Endodermal cell (in vitro differentiated cells): ENCODE results near the gene ELP4. TPM values are rescaled to one million over a fixed set of nuclear protein-coding genes. Genes with fewer than 3 reads are reported as not detected.

ENCODE experiments used
- DNase-seq: peaks from one replicate; pipeline ENCODE4 v3.0.0-alpha.2; 2017
- H3K27ac ChIP-seq: 2 replicates; pipeline ENCODE4 v1.5.1; 2013; ENCODE audit warnings: mild to moderate bottlenecking, low read depth, low read length, moderate library complexity
- H3K27me3 ChIP-seq: 2 replicates; pipeline ENCODE4 v1.6.1; 2013; ENCODE audit warnings: mild to moderate bottlenecking, low read length, moderate library complexity; ENCODE audit not compliant: insufficient read depth, control insufficient read depth, poor library complexity, severe bottlenecking
- H3K36me3 ChIP-seq: 2 replicates; pipeline ENCODE4 v1.7.0; 2013; ENCODE audit warnings: mild to moderate bottlenecking, low read length, moderate library complexity; ENCODE audit not compliant: control insufficient read depth, insufficient read depth
- H3K4me1 ChIP-seq: one replicate; pipeline ENCODE4 v1.7.0; 2013; ENCODE audit warnings: low read length; ENCODE audit not compliant: control insufficient read depth, insufficient read depth
- H3K4me3 ChIP-seq: 2 replicates; pipeline ENCODE4 v1.5.1; 2013; ENCODE audit warnings: mild to moderate bottlenecking, low read length, moderate library complexity
- H3K9ac ChIP-seq: 2 replicates; pipeline ENCODE4 v1.6.1; 2013; ENCODE audit warnings: mild to moderate bottlenecking, low read length, moderate library complexity; ENCODE audit not compliant: poor library complexity, severe bottlenecking; ENCODE audit errors: extremely low read depth
- H3K9me3 ChIP-seq: 2 replicates; pipeline ENCODE4 v1.6.1; 2013; ENCODE audit warnings: mild to moderate bottlenecking, low read length, moderate library complexity; ENCODE audit not compliant: control insufficient read depth
- H3K27ac Mint-ChIP-seq: 2 replicates; pipeline ENCODE4 v1.8.0; 2020; ENCODE audit warnings: mixed read lengths
- H3K27me3 Mint-ChIP-seq: 2 replicates; pipeline ENCODE4 v1.8.0; 2021; ENCODE audit warnings: mild to moderate bottlenecking, mixed read lengths; ENCODE audit not compliant: insufficient read depth
- H3K36me3 Mint-ChIP-seq: 2 replicates; pipeline ENCODE4 v1.8.0; 2020; ENCODE audit warnings: low read depth, mixed read lengths
- H3K4me1 Mint-ChIP-seq: 2 replicates; pipeline ENCODE4 v1.8.0; 2020; ENCODE audit warnings: mixed read lengths
- H3K4me3 Mint-ChIP-seq: 2 replicates; pipeline ENCODE4 v1.8.0; 2020; ENCODE audit warnings: mild to moderate bottlenecking, moderate library complexity, mixed read lengths
- H3K9me3 Mint-ChIP-seq: 2 replicates; pipeline ENCODE4 v1.8.0; 2020; ENCODE audit warnings: mild to moderate bottlenecking, mixed read lengths
- total RNA-seq, 2 donors: library from RNA; stranded (reverse); fragmentation: NEBNext Ultra II Directional in 1 of 2; extraction: Animal tissue kit (Norgen Biotek cat#: 25700) in 1 of 2; gene quantifications; 2 replicates in 1 of 2; 3 replicates in 1 of 2; pipeline ENCODE4 v1.2.1, GENCODE V29; 2021
- TF ChIP-seq, protein P1 (sequence below): fragments of 200-600 bp; sonication (generic); conservative IDR thresholded peaks from 2 replicates; pipeline ENCODE4 v1.5.0; 2021; ENCODE audit warnings: antibody characterized with exemption, mild to moderate bottlenecking

The ELP4 gene
- total RNA-seq, 2 donors from 2014 or later, result 19.1 to 25.2 TPM

DNA sequence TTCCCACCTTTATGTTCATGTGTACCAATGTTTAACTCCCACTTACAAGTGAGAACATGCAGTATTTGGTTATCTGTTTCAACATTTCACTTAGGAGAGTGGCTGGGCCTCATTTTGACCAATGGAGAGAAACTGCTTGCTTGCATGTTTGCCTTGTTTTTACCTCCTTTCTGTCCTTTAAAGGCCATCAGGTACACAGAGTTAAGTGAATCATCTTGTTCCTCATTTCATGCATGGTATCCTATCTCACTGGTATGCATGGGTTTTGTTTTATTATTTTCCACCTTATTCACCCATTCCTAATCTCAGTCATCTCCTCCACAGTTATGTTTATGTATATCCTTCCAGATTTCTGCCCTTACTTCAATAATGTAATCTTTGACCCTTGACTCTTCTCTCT lies 101.0 kb downstream of the ELP4 start:
- H3K4me1 Mint-ChIP-seq, result peaks cover 11% of the 10 kb centered on the region
- H3K36me3 ChIP-seq, result peaks cover 5% of the 10 kb centered on the region
- TF ChIP-seq, protein P1, sequence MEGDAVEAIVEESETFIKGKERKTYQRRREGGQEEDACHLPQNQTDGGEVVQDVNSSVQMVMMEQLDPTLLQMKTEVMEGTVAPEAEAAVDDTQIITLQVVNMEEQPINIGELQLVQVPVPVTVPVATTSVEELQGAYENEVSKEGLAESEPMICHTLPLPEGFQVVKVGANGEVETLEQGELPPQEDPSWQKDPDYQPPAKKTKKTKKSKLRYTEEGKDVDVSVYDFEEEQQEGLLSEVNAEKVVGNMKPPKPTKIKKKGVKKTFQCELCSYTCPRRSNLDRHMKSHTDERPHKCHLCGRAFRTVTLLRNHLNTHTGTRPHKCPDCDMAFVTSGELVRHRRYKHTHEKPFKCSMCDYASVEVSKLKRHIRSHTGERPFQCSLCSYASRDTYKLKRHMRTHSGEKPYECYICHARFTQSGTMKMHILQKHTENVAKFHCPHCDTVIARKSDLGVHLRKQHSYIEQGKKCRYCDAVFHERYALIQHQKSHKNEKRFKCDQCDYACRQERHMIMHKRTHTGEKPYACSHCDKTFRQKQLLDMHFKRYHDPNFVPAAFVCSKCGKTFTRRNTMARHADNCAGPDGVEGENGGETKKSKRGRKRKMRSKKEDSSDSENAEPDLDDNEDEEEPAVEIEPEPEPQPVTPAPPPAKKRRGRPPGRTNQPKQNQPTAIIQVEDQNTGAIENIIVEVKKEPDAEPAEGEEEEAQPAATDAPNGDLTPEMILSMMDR, result no peak
- H3K4me3 ChIP-seq, result no peak overlapping the region
- H3K9me3 Mint-ChIP-seq, result no peaks in the 10 kb centered on the region
- H3K27me3 Mint-ChIP-seq, result no peaks in the 10 kb centered on the region
- H3K4me3 Mint-ChIP-seq, result no peak overlapping the region
- peaks cover 10% of the 10 kb centered on the region for H3K9me3 ChIP-seq
- no peak overlapping the region for H3K27ac Mint-ChIP-seq
- H3K36me3 Mint-ChIP-seq, result no peaks in the 10 kb centered on the region
- no peak overlapping the region for H3K27ac ChIP-seq
- H3K9ac ChIP-seq, result no peak overlapping the region
- no peaks in the 10 kb centered on the region for H3K27me3 ChIP-seq
- no peak for DNase-seq
- peaks cover 3% of the 10 kb centered on the region for H3K4me1 ChIP-seq

DNA sequence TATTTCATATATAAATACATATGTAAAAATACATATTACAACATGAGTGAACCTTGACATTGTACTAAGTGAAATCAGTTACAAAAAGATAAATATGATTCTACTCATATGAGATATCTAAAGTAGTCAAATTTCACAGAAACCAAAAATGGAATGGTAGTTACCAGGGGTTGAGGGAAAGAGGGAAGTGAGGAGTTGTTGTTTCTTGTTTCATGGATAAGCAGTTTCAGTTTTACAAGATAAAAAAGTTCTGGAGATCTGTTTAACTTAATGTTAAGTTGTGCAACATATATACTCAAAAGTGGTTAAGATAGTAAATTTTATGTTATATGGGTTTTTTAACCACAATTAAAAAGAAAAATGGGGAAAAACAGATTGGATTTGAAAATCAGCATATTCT lies 107.7 kb downstream of the ELP4 start:
- Mint-ChIP-seq H3K4me3 (no peak overlapping the region), H3K27me3 (no peaks in the 10 kb centered on the region), H3K4me1 (no peaks in the 10 kb centered on the region), H3K36me3 (no peaks in the 10 kb centered on the region), H3K9me3 (no peaks in the 10 kb centered on the region), H3K27ac (no peak overlapping the region)
- H3K27ac ChIP-seq, result no peak overlapping the region
- H3K27me3 ChIP-seq, result no peaks in the 10 kb centered on the region
- H3K9me3 ChIP-seq, result no peaks in the 10 kb centered on the region
- DNase-seq, result no peak
- H3K36me3 ChIP-seq, result no peaks in the 10 kb centered on the region
- H3K4me1 ChIP-seq, result no peaks in the 10 kb centered on the region
- TF ChIP-seq, protein P1, result no peak
- H3K9ac ChIP-seq, result no peak overlapping the region
- no peak overlapping the region for H3K4me3 ChIP-seq

DNA sequence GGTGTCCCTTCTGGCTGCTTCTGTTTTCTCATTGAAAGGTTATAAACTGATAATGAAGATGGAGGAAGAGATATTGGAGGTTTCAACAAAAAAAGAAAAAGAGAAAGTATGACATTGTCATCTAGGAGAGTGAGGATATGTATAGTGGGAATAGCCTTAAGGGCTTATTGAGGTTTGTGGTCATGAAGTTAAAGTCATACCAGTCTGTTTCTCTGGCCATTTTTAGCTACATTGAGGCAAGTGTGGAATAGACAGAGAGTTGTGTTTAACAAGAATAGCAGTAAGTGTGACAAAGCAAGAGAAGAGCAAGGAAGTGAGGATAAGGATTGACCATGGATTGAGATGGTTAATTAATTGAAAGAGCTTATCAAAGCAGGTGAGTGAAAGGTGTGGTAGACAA lies 110.4 kb downstream of the ELP4 start:
- Mint-ChIP-seq H3K4me1 (no peaks in the 10 kb centered on the region), H3K27ac (no peak overlapping the region), H3K36me3 (no peaks in the 10 kb centered on the region), H3K9me3 (no peaks in the 10 kb centered on the region), H3K4me3 (no peak overlapping the region), H3K27me3 (no peaks in the 10 kb centered on the region)
- no peaks in the 10 kb centered on the region for H3K36me3 ChIP-seq
- H3K4me1 ChIP-seq, result no peaks in the 10 kb centered on the region
- no peaks in the 10 kb centered on the region for H3K9me3 ChIP-seq
- TF ChIP-seq, protein P1, result no peak
- DNase-seq, result no peak
- no peak overlapping the region for H3K9ac ChIP-seq
- H3K27me3 ChIP-seq, result no peaks in the 10 kb centered on the region
- no peak overlapping the region for H3K27ac ChIP-seq
- H3K4me3 ChIP-seq, result no peak overlapping the region
